ENCODE measurements around the gene IL17D.

IL17D gene

DNA sequence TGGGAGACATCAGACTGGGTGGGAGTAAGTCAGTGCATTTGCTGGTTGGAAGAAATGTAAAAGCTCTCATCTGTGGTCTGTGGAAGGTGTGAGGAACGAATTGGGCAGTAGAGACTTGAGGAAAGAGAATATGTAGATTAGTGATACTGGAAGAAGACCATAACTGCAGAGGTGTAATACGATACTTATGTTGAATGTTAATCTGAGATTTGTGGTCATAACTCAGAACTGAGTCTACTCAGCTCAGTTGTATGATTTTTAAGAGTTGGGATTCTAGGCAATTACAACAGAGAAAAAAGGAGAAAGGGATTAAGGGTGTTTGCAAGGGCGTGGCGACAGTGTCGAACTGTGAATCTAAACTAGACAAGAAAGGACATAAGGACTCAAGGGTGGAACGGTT lies 3.2 kb upstream of the IL17D start:
- Histone ChIP-seq H3K4me3 (ENCODE audit: severe bottlenecking) (no peak overlapping the region), H3K27me3 (ENCODE audit: insufficient read depth, poor library complexity, severe bottlenecking) (no peaks in the 10 kb centered on the region), H3K27ac (ENCODE audit: poor library complexity, severe bottlenecking) (no peak overlapping the region), H3K4me1 (ENCODE audit: insufficient read depth, poor library complexity, severe bottlenecking) (no peaks in the 10 kb centered on the region), H3K9me3 (ENCODE audit: severe bottlenecking) (no peaks in the 10 kb centered on the region), H3K36me3 (ENCODE audit: low read depth) (no peaks in the 10 kb centered on the region)
- TF ChIP-seq, protein P1, sequence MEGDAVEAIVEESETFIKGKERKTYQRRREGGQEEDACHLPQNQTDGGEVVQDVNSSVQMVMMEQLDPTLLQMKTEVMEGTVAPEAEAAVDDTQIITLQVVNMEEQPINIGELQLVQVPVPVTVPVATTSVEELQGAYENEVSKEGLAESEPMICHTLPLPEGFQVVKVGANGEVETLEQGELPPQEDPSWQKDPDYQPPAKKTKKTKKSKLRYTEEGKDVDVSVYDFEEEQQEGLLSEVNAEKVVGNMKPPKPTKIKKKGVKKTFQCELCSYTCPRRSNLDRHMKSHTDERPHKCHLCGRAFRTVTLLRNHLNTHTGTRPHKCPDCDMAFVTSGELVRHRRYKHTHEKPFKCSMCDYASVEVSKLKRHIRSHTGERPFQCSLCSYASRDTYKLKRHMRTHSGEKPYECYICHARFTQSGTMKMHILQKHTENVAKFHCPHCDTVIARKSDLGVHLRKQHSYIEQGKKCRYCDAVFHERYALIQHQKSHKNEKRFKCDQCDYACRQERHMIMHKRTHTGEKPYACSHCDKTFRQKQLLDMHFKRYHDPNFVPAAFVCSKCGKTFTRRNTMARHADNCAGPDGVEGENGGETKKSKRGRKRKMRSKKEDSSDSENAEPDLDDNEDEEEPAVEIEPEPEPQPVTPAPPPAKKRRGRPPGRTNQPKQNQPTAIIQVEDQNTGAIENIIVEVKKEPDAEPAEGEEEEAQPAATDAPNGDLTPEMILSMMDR (IDR thresholded peaks at IDR 0.05; ENCODE audit: poor library complexity, severe bottlenecking), result no peak
- DNase-seq (ENCODE audit: low spot score) (no peak), ATAC-seq (ENCODE audit: low read depth) (no peak)

DNA sequence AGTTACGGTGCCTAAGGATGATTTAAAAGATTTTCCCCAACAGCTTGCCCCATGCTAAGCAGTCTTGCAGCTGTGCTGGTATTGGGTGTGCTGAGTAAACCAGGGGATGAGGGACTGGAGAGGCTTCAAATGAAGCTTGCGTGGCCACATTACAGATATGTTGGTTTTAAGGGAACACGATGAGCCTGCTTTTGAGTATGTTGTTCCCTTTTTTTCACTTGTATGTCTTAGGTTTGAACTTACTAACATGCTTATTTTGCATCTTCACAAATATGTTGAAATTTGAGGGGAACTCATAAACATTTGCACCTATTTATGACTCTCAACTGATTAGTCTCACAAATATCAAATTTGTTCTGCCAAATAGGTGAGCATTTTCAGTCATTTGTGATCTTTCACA lies 2.0 kb upstream of the IL17D start:
- Histone ChIP-seq H3K4me3 (ENCODE audit: severe bottlenecking) (no peak overlapping the region), H3K27me3 (ENCODE audit: insufficient read depth, poor library complexity, severe bottlenecking) (no peaks in the 10 kb centered on the region), H3K36me3 (ENCODE audit: low read depth) (no peaks in the 10 kb centered on the region), H3K27ac (ENCODE audit: poor library complexity, severe bottlenecking) (no peak overlapping the region), H3K9me3 (ENCODE audit: severe bottlenecking) (no peaks in the 10 kb centered on the region), H3K4me1 (ENCODE audit: insufficient read depth, poor library complexity, severe bottlenecking) (no peaks in the 10 kb centered on the region)
- TF ChIP-seq, protein P1 (IDR thresholded peaks at IDR 0.05; ENCODE audit: poor library complexity, severe bottlenecking), result no peak
- DNase-seq (ENCODE audit: low spot score), result no peak
- ATAC-seq (ENCODE audit: low read depth), result no peak

DNA sequence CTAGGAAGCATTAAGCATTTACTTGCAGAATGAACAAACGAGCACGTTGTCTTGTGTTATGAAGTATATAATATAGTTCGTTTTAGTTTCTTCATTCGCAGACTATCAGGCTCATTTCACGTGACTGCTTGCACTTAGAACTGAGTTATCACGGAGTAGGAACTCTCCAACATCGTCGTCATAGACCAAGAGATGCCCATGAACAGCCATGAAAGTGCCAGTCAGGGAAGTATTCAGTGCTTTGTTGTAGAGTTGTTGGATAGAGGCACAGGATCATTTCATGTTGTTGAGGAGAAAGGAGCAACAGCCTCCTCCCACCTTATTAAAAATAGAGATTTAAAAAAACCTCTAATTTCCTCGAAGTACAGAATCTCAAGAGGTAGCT lies 977 bp upstream of the IL17D start:
- H3K27me3 ChIP-seq (ENCODE audit: insufficient read depth, poor library complexity, severe bottlenecking), result no peaks in the 10 kb centered on the region
- ATAC-seq (ENCODE audit: low read depth), result no peak
- no peak for DNase-seq (ENCODE audit: low spot score)
- peak overlapping the region; percentile 90 for H3K4me3 ChIP-seq (ENCODE audit: severe bottlenecking)
- H3K4me1 ChIP-seq (ENCODE audit: insufficient read depth, poor library complexity, severe bottlenecking), result no peaks in the 10 kb centered on the region
- H3K36me3 ChIP-seq (ENCODE audit: low read depth), result no peaks in the 10 kb centered on the region
- no peaks in the 10 kb centered on the region for H3K9me3 ChIP-seq (ENCODE audit: severe bottlenecking)
- H3K27ac ChIP-seq (ENCODE audit: poor library complexity, severe bottlenecking), result no peak overlapping the region
- TF ChIP-seq, protein P1 (IDR thresholded peaks at IDR 0.05; ENCODE audit: poor library complexity, severe bottlenecking), result no peak

DNA sequence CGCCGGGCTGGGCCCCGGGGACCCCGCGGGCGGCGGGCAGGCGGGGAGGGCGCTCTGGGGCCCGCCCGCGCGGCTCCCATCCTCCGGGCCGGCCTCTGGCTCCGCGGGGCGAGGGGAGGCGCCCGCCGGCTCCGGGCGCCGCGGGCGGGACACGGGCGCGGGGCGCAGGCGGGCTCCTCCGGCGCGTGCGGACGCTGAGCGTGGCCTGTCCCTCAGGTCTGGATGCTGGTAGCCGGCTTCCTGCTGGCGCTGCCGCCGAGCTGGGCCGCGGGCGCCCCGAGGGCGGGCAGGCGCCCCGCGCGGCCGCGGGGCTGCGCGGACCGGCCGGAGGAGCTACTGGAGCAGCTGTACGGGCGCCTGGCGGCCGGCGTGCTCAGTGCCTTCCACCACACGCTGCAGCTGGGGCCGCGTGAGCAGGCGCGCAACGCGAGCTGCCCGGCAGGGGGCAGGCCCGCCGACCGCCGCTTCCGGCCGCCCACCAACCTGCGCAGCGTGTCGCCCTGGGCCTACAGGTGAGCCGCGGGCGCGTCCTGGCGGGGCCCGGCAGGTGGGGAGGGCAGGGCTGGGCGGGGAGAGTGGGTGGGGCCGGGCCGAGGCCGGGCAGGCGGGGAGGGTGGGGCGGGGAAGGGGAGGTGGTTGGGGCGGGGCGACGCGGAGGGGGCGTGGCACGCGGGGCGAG lies 420 bp downstream of the IL17D start:
- ATAC-seq (ENCODE audit: low read depth) (peak; percentile 90), DNase-seq (ENCODE audit: low spot score) (no peak)
- TF ChIP-seq, protein P1 (IDR thresholded peaks at IDR 0.05; ENCODE audit: poor library complexity, severe bottlenecking), result peak; percentile 42
- Histone ChIP-seq H3K4me3 (ENCODE audit: severe bottlenecking) (peak overlapping the region; percentile 90), H3K27me3 (ENCODE audit: insufficient read depth, poor library complexity, severe bottlenecking) (no peaks in the 10 kb centered on the region), H3K36me3 (ENCODE audit: low read depth) (no peaks in the 10 kb centered on the region), H3K9me3 (ENCODE audit: severe bottlenecking) (no peaks in the 10 kb centered on the region), H3K4me1 (ENCODE audit: insufficient read depth, poor library complexity, severe bottlenecking) (no peaks in the 10 kb centered on the region), H3K27ac (ENCODE audit: poor library complexity, severe bottlenecking) (no peak overlapping the region)

DNA sequence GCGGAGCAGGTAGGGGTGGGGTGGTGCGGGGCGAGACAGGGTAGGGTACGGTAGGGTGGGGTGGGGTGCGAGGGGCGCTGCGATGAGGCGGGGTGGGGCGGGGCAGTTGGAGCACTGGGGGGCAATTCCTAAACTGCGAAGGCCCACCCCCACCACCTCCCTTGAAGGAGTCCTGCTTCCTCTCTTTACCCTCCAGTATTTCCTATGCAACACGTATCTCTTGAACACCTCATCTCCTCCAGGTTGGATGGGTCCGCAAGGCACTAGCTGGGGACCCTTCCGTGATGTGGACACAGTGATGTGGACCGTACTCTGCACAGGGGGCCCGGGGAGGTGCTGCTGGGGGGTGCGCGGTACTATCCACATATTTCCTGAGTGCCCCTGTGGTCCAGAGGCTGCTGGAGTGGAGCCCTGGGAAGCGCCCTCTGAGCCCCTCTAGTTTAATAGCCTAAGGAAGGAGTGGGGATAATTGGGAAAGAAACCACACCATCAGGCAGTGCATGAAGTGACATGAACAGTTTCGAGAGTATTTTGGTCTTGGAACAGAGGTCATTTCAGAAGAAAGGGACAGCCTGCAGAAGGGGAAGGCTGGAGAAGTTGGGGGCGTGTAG lies 1.1 kb downstream of the IL17D start:
- Histone ChIP-seq H3K9me3 (ENCODE audit: severe bottlenecking) (no peaks in the 10 kb centered on the region), H3K27ac (ENCODE audit: poor library complexity, severe bottlenecking) (no peak overlapping the region), H3K4me3 (ENCODE audit: severe bottlenecking) (no peak overlapping the region), H3K27me3 (ENCODE audit: insufficient read depth, poor library complexity, severe bottlenecking) (no peaks in the 10 kb centered on the region), H3K36me3 (ENCODE audit: low read depth) (no peaks in the 10 kb centered on the region), H3K4me1 (ENCODE audit: insufficient read depth, poor library complexity, severe bottlenecking) (peaks cover 5% of the 10 kb centered on the region)
- DNase-seq (ENCODE audit: low spot score) (no peak), ATAC-seq (ENCODE audit: low read depth) (peak; percentile 3; the same call in 1 of the 3 replicates)
- TF ChIP-seq, protein P1 (IDR thresholded peaks at IDR 0.05; ENCODE audit: poor library complexity, severe bottlenecking), result no peak
